ENCODE data around the gene MPHOSPH9. TPM values are rescaled to one million over a fixed set of nuclear protein-coding genes. Genes with fewer than 3 reads are reported as not detected.
A peak's percentile ranks its signal among the peaks of the same experiment; 100 is the strongest.

MPHOSPH9 gene
- total RNA-seq, 1 experiment from 2014 or later: 44.9 TPM

GRCh38 chr12:123264642-123265041, 31.7 kb upstream of the MPHOSPH9 start:
- DNase-seq (ENCODE audit: low read depth, low spot score) (no peak), ATAC-seq (peak; percentile 70)
- ChIA-PET RAD21 (ENCODE audit: low non-redundant PET in 1 of 2, low total read pairs in 2 of 2, uncharacterized antibody in 2 of 2, unreplicated experiment in 2 of 2) (interaction anchor here in 1 of 2 experiments (0.6 kb wide), 1 partner anchor 203 kb away, joined by 3 read pairs; no protein-coding TSS in a partner anchor), POLR2A (no interaction called here), CTCF (no interaction called here)
- H3K9me2 ChIP-seq (ENCODE audit: insufficient read depth): no peaks in the 10 kb centered on the region
- H3K4me2 ChIP-seq (ENCODE audit: low read length): no peak overlapping the region
- H3K9me3 ChIP-seq (ENCODE audit: control insufficient read depth in 1 of 2, insufficient read depth in 1 of 2, low read depth in 1 of 2, low read length in 2 of 2): no peaks in the 10 kb centered on the region
- H4K20me1 ChIP-seq (ENCODE audit: insufficient read depth): no peaks in the 10 kb centered on the region
- peaks cover 27 to 39% of the 10 kb centered on the region in 2 experiments for H3K36me3 ChIP-seq (ENCODE audit: control insufficient read depth in 1 of 2, insufficient read depth in 2 of 2, low read length in 2 of 2)
- H3K4me3 ChIP-seq (replicated peaks in 1 of 2; ENCODE audit: low read depth in 1 of 2, low read length in 2 of 2): no peak overlapping the region
- H3K79me2 ChIP-seq (ENCODE audit: insufficient read depth, low read length): peaks cover 46% of the 10 kb centered on the region
- H3K9ac ChIP-seq (ENCODE audit: low read length): no peak overlapping the region
- H2AFZ ChIP-seq (ENCODE audit: low read depth, low read length, poor library complexity, severe bottlenecking): no peak overlapping the region
- peaks cover 0 to under 1% of the 10 kb centered on the region in 2 experiments; a peak in 1 of 4 replicates for H3K4me1 ChIP-seq (ENCODE audit: control insufficient read depth in 1 of 2, insufficient read depth in 2 of 2, low read length in 2 of 2)
- no peaks in the 10 kb centered on the region for H3K27me3 ChIP-seq (ENCODE audit: insufficient read depth, low read length)
- TF ChIP-seq POLR2A (IDR thresholded peaks at IDR 0.05; ENCODE audit: borderline replicate concordance, extremely low read depth, insufficient read depth, insufficient read length) (no peak), FOSL1 (IDR thresholded peaks at IDR 0.05; ENCODE audit: low read depth) (no peak), CTCF (IDR thresholded peaks at IDR 0.05 in 2 of 3, conservative IDR thresholded peaks at IDR 0.05 in 1 of 3; ENCODE audit: borderline replicate concordance in 1 of 3, insufficient read depth in 1 of 3, low read depth in 2 of 3, low read length in 2 of 3) (peak in 2 of 3 experiments; percentile 24 to 35; a peak in 2 of 6 replicates), ZNF274 (IDR thresholded peaks at IDR 0.05; ENCODE audit: low read depth, low read length) (no peak), JUND (IDR thresholded peaks at IDR 0.05) (no peak), SRF (IDR thresholded peaks at IDR 0.05; ENCODE audit: low read depth) (no peak), CBX3 (IDR thresholded peaks at IDR 0.05; ENCODE audit: low read depth) (no peak), SIN3A (IDR thresholded peaks at IDR 0.05; ENCODE audit: low read depth) (no peak), CEBPB (IDR thresholded peaks at IDR 0.05; ENCODE audit: low read depth) (no peak), EZH2phosphoT487 (IDR thresholded peaks at IDR 0.05; ENCODE audit: borderline replicate concordance) (no peak), ZFX (IDR thresholded peaks at IDR 0.05) (no peak), SP1 (IDR thresholded peaks at IDR 0.05; ENCODE audit: low read depth) (no peak), RAD21 (IDR thresholded peaks at IDR 0.05; ENCODE audit: low read depth) (peak; percentile 46; the same call in 1 of the 2 replicates), TCF7L2 (IDR thresholded peaks at IDR 0.05; ENCODE audit: borderline replicate concordance, extremely low read depth, insufficient read depth, insufficient read length) (no peak)
- TF ChIP-seq, protein P1, sequence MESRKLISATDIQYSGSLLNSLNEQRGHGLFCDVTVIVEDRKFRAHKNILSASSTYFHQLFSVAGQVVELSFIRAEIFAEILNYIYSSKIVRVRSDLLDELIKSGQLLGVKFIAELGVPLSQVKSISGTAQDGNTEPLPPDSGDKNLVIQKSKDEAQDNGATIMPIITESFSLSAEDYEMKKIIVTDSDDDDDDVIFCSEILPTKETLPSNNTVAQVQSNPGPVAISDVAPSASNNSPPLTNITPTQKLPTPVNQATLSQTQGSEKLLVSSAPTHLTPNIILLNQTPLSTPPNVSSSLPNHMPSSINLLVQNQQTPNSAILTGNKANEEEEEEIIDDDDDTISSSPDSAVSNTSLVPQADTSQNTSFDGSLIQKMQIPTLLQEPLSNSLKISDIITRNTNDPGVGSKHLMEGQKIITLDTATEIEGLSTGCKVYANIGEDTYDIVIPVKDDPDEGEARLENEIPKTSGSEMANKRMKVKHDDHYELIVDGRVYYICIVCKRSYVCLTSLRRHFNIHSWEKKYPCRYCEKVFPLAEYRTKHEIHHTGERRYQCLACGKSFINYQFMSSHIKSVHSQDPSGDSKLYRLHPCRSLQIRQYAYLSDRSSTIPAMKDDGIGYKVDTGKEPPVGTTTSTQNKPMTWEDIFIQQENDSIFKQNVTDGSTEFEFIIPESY (IDR thresholded peaks at IDR 0.05; ENCODE audit: extremely low read depth, insufficient replicate concordance, low read length): no peak
- TF ChIP-seq, protein P2, sequence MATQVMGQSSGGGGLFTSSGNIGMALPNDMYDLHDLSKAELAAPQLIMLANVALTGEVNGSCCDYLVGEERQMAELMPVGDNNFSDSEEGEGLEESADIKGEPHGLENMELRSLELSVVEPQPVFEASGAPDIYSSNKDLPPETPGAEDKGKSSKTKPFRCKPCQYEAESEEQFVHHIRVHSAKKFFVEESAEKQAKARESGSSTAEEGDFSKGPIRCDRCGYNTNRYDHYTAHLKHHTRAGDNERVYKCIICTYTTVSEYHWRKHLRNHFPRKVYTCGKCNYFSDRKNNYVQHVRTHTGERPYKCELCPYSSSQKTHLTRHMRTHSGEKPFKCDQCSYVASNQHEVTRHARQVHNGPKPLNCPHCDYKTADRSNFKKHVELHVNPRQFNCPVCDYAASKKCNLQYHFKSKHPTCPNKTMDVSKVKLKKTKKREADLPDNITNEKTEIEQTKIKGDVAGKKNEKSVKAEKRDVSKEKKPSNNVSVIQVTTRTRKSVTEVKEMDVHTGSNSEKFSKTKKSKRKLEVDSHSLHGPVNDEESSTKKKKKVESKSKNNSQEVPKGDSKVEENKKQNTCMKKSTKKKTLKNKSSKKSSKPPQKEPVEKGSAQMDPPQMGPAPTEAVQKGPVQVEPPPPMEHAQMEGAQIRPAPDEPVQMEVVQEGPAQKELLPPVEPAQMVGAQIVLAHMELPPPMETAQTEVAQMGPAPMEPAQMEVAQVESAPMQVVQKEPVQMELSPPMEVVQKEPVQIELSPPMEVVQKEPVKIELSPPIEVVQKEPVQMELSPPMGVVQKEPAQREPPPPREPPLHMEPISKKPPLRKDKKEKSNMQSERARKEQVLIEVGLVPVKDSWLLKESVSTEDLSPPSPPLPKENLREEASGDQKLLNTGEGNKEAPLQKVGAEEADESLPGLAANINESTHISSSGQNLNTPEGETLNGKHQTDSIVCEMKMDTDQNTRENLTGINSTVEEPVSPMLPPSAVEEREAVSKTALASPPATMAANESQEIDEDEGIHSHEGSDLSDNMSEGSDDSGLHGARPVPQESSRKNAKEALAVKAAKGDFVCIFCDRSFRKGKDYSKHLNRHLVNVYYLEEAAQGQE (IDR thresholded peaks at IDR 0.05; ENCODE audit: low read depth): no peak
- intact Hi-C loops (cut with micrococcal nuclease): no loop called here
- BruUV-seq (replicated peaks): no TSS peak
- H3K27ac ChIP-seq (ENCODE audit: low read depth, low read length): no peak overlapping the region

Measured in HCT116 (cell line).